Omental fat pad (tissue), 4 donors: ENCODE data around the gene FBXO45. TPM values are rescaled to one million over a fixed set of nuclear protein-coding genes. Genes with fewer than 3 reads are reported as not detected.
"Not testable (repeated sequence)": the region's sequence is repeated elsewhere in the genome, so short reads cannot be mapped to it uniquely, and the experiment has no call there.

Source experiments
- ATAC-seq: fragments of 150-250 bp; one replicate; pipeline ENCODE4 v1.9.1; 2016; ENCODE audit warnings: mild to moderate bottlenecking, moderate library complexity; ENCODE audit not compliant: low FRiP score
- DNase-seq: peaks from one replicate; pipeline ENCODE4 v3.0.0-alpha.2; 2019; ENCODE audit warnings: low spot score
- CTCF ChIP-seq, 3 donors: fragments of 450-650 bp; IDR thresholded peaks; one replicate each; pipeline ENCODE4 v1.5.1; 2016 to 2017; ENCODE audit warnings: antibody characterized with exemption in 3 of 3, mild to moderate bottlenecking in 3 of 3, moderate library complexity in 2 of 3
- total RNA-seq, 4 donors: library from RNA; depleted of rRNA; stranded (reverse); fragments of >200 nt; gene quantifications; one replicate each; pipeline ENCODE4 v1.1.0, GENCODE V29; 2016

The FBXO45 gene
- 10 to 100 TPM in 1 of 4 donors, 1 to 10 TPM in 3; 7.0 to 11.3 (median 7.1) TPM for total RNA-seq

GRCh38 chr3:196568246-196569002 is at the start of gene FBXO45, which contains the start of gene WDR53:
Gene FBXO45, plus strand, starts transcription at chr3:196568660. Its CDS starts 325 bp downstream, at chr3:196568985.
Gene WDR53, minus strand, starts transcription at chr3:196568554. Its CDS starts 7,079 bp downstream, at chr3:196561475.
- TF ChIP-seq CTCF (IDR thresholded peaks at IDR 0.05), result no peak
- DNase-seq (peak; percentile 78), ATAC-seq (peak; percentile 98)

GRCh38 chr3:196518966-196519717 is 49.3 kb upstream of the FBXO45 start:
- DNase-seq, result no peak
- ATAC-seq, result no peak
- peak in 1 of 3 donors; percentile 33 for TF ChIP-seq CTCF (IDR thresholded peaks at IDR 0.05)

DNA sequence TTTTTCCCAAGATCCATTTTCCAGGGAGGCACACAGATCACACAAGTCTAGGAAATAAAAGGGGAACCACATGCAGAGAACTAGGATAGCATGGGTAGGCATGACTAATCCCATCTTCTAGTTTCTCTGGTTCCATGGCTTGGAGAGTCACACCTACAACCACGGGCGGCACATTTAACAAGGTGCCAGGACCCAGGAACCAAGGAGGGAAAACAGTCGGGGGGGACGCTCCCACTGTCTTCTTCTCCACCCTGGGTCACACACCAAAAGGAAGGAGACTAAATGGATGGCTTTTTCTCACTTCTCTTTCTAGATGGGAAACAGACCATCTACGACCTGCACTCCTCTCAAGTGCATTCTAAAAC is 48.8 kb upstream of the FBXO45 start:
- ATAC-seq, result no peak
- no peak for TF ChIP-seq CTCF (IDR thresholded peaks at IDR 0.05)
- no peak for DNase-seq

DNA sequence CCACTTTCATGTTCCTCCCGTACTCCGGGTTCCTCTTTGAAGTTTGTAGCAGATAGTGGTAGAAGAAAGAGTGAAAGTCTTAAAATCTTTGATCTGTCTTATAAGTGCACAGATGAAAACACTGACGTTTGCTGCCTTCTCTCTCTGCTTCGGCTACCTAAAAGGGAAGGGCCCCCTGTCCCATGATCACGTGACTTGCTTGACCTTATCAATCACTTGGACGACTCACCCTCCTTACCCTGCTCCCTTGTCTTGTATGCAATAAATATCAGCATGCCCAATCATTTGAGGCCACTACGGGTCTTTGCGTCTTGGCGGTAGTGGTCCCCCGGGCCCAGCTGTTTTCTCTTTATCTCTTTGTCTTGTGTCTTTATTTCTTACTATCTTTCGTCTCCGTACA is 47.2 kb upstream of the FBXO45 start:
- ATAC-seq, DNase-seq: not testable (repeated sequence)

- TF ChIP-seq CTCF (IDR thresholded peaks at IDR 0.05), result no peak
- DNase-seq (no peak), ATAC-seq (no peak)
Observed at GRCh38 chr3:196523841-196524240, 44.6 kb upstream of the FBXO45 start.

DNA sequence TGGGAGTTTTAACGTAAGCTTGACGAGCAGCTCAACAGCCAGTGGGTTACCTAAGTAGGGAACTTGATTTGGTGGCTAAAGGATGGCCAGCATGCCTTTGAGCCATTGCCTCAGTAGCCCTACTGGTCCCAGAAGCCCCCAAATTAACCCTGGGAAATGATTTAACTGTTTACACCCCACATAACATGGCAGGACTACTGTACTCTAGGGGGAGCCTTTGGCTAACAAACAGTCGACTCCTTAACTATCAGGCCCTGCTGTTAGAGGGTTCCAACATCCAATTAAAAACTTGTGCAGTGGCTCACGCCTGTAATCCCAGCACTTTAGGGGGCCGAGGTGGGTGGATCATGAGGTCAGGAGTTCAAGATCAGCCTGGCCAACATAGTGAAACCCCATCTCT is 43.9 kb upstream of the FBXO45 start:
- ATAC-seq (no peak), DNase-seq (no peak)
- TF ChIP-seq CTCF (IDR thresholded peaks at IDR 0.05), result no peak

DNA sequence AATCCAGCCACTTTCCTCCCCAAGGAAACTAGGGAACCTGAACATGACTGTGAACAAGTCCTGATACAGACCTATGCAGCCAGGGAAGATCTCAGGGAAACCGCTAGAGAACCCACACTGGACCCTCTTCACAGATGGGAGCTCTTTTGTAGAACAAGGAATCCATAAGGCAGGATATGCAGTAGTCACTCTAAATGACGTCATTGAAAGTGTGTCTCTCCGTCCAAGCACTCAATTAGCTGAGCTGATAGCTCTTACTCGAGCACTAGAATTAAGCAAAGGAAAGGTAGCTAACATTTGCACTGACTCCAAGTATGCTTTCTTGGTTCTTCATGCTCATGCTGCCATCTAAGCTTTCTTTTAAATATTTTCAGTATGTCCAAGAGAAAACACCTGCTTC is 43.3 kb upstream of the FBXO45 start:
- no peak for ATAC-seq
- no peak for TF ChIP-seq CTCF (IDR thresholded peaks at IDR 0.05)
- DNase-seq, result no peak
